HEK293 (cell line): ENCODE measurements around the gene SRP19.

ENCODE experiments used
- CTCF ChIA-PET: fragments of 350-600 bp; formaldehyde crosslinking; extraction: SDS; loops from one replicate; lab custom pipeline; 2021; ENCODE audit warnings: antibody characterized with exemption; lab: Yijun Ruan, JAX
- POLR2A ChIA-PET: fragments of 300-600 bp; formaldehyde crosslinking; extraction: SDS; loops from one replicate; lab custom pipeline; 2020; ENCODE audit warnings: antibody characterized with exemption, inconsistent platforms; lab: Yijun Ruan, JAX
- H3K27ac ChIP-seq: fragments of 200-500 bp; sonication (Bioruptor generic); 2 replicates; pipeline ENCODE4 v1.5.1; 2014; ENCODE audit warnings: low read depth, low read length, control low read depth, inconsistent platforms; ENCODE audit errors: extremely low read depth
- H3K36me3 ChIP-seq, 2 experiments: fragments of 200-500 bp in 1 of 2; sonication (Bioruptor generic) in 1 of 2; 1 replicate in 1 of 2; 2 replicates in 1 of 2; pipeline ENCODE4 v1.5.1; 2014 to 2017; ENCODE audit warnings: inconsistent platforms in 2 of 2, low read length in 2 of 2; ENCODE audit not compliant: control insufficient read depth in 2 of 2, insufficient read depth in 1 of 2
- H3K4me1 ChIP-seq: fragments of 200-500 bp; sonication (Bioruptor generic); 2 replicates; pipeline ENCODE4 v1.5.1; 2014; ENCODE audit warnings: mild to moderate bottlenecking, low read length, inconsistent platforms; ENCODE audit not compliant: control insufficient read depth, insufficient read depth
- H3K4me3 ChIP-seq: 2 replicates; pipeline ENCODE4 v1.5.1; 2011; ENCODE audit warnings: low read depth, mild to moderate bottlenecking, control low read depth, low read length, moderate library complexity
- H3K9me3 ChIP-seq: fragments of 200-500 bp; sonication (Bioruptor generic); 2 replicates; pipeline ENCODE4 v1.5.1; 2014; ENCODE audit warnings: low read depth, low read length, inconsistent platforms; ENCODE audit not compliant: control insufficient read depth, insufficient read depth
- HOXD13 ChIP-seq: sonication (generic); formaldehyde crosslinking; IDR thresholded peaks from 2 replicates; pipeline ENCODE4 v1.8.0; 2022; ENCODE audit warnings: missing genetic modification reagents, borderline replicate concordance
- KLF16 ChIP-seq: fragments of 450-650 bp; formaldehyde crosslinking; IDR thresholded peaks from 2 replicates; pipeline ENCODE4 v1.5.1; 2017; ENCODE audit warnings: missing biosample characterization, missing genetic modification characterization
- KLF9 ChIP-seq: fragments of 450-650 bp; formaldehyde crosslinking; IDR thresholded peaks from 2 replicates; pipeline ENCODE4 v1.5.1; 2016; ENCODE audit warnings: missing biosample characterization, missing genetic modification characterization, low read depth
- SALL2 ChIP-seq: fragments of 450-650 bp; formaldehyde crosslinking; IDR thresholded peaks from 2 replicates; pipeline ENCODE4 v1.5.0; 2017; ENCODE audit warnings: missing biosample characterization, mild to moderate bottlenecking, missing genetic modification characterization, borderline replicate concordance
- SCRT2 ChIP-seq: fragments of 450-650 bp; formaldehyde crosslinking; IDR thresholded peaks from 2 replicates; pipeline ENCODE4 v1.5.1; 2016; ENCODE audit warnings: missing biosample characterization, missing genetic modification characterization
- ZBTB17 ChIP-seq: fragments of 450-650 bp; formaldehyde crosslinking; IDR thresholded peaks from 2 replicates; pipeline ENCODE4 v1.5.1; 2016; ENCODE audit warnings: missing biosample characterization, missing genetic modification characterization
- ZFP3 ChIP-seq: fragments of 450-650 bp; formaldehyde crosslinking; IDR thresholded peaks from 2 replicates; pipeline ENCODE4 v1.5.1; 2016; ENCODE audit warnings: low read depth, missing biosample characterization, missing genetic modification characterization
- ZNF10 ChIP-seq: fragments of 450-650 bp; formaldehyde crosslinking; IDR thresholded peaks from 2 replicates; pipeline ENCODE4 v1.5.1; 2017; ENCODE audit warnings: missing biosample characterization, missing genetic modification characterization
- ZNF175 ChIP-seq: fragments of 450-650 bp; formaldehyde crosslinking; IDR thresholded peaks from 2 replicates; pipeline ENCODE4 v1.5.1; 2016; ENCODE audit warnings: missing biosample characterization, missing genetic modification characterization
- ZNF221 ChIP-seq: fragments of 450-650 bp; formaldehyde crosslinking; IDR thresholded peaks from 2 replicates; pipeline ENCODE4 v1.5.1; 2017; ENCODE audit warnings: missing biosample characterization, missing genetic modification characterization, borderline replicate concordance
- ZNF239 ChIP-seq: fragments of 450-650 bp; formaldehyde crosslinking; IDR thresholded peaks from 2 replicates; pipeline ENCODE4 v1.5.1; 2016; ENCODE audit warnings: missing biosample characterization, missing genetic modification characterization
- ZNF266 ChIP-seq: fragments of 450-650 bp; formaldehyde crosslinking; IDR thresholded peaks from 2 replicates; pipeline ENCODE4 v1.5.1; 2016; ENCODE audit warnings: missing biosample characterization, missing genetic modification characterization, low read depth
- ZNF354C ChIP-seq: fragments of 450-650 bp; formaldehyde crosslinking; IDR thresholded peaks from 2 replicates; pipeline ENCODE4 v1.5.1; 2016; ENCODE audit warnings: missing biosample characterization, missing genetic modification characterization, low read depth, borderline replicate concordance
- ZNF433 ChIP-seq: fragments of 450-650 bp; formaldehyde crosslinking; IDR thresholded peaks from 2 replicates; pipeline ENCODE4 v1.5.1; 2016; ENCODE audit warnings: missing biosample characterization, missing genetic modification characterization, low read depth
- ZNF514 ChIP-seq: fragments of 450-650 bp; formaldehyde crosslinking; IDR thresholded peaks from 2 replicates; pipeline ENCODE4 v1.5.1; 2016; ENCODE audit warnings: missing biosample characterization, missing genetic modification characterization
- ZNF548 ChIP-seq: fragments of 450-650 bp; formaldehyde crosslinking; IDR thresholded peaks from 2 replicates; pipeline ENCODE4 v1.5.1; 2016; ENCODE audit warnings: missing biosample characterization, missing genetic modification characterization
- ZNF549 ChIP-seq: fragments of 450-650 bp; IDR thresholded peaks from 2 replicates; pipeline ENCODE4 v1.5.1; 2018; ENCODE audit warnings: missing biosample characterization, missing genetic modification characterization, mild to moderate bottlenecking, inconsistent platforms, moderate library complexity
- ZNF560 ChIP-seq: fragments of 450-650 bp; formaldehyde crosslinking; IDR thresholded peaks from 2 replicates; pipeline ENCODE4 v1.5.1; 2017; ENCODE audit warnings: missing biosample characterization, missing genetic modification characterization, borderline replicate concordance
- ZNF610 ChIP-seq: fragments of 450-650 bp; formaldehyde crosslinking; IDR thresholded peaks from 2 replicates; pipeline ENCODE4 v1.5.1; 2016; ENCODE audit warnings: missing biosample characterization, missing genetic modification characterization, borderline replicate concordance
- ZNF621 ChIP-seq: fragments of 450-650 bp; formaldehyde crosslinking; IDR thresholded peaks from 2 replicates; pipeline ENCODE4 v1.5.1; 2017; ENCODE audit warnings: missing biosample characterization, missing genetic modification characterization
- TF ChIP-seq, protein P1 (sequence below): fragments of 450-650 bp; formaldehyde crosslinking; IDR thresholded peaks from 2 replicates; pipeline ENCODE4 v1.5.1; 2016; ENCODE audit warnings: missing biosample characterization, missing genetic modification characterization, borderline replicate concordance
- TF ChIP-seq, protein P2 (sequence below): fragments of 450-650 bp; formaldehyde crosslinking; IDR thresholded peaks from 2 replicates; pipeline ENCODE4 v1.5.1; 2016; ENCODE audit warnings: missing biosample characterization, missing genetic modification characterization
- TF ChIP-seq, protein P3 (sequence below): fragments of 450-650 bp; formaldehyde crosslinking; IDR thresholded peaks from 2 replicates; pipeline ENCODE4 v1.5.1; 2016; ENCODE audit warnings: missing biosample characterization, missing genetic modification characterization
- TF ChIP-seq, protein P4 (sequence below): fragments of 450-650 bp; formaldehyde crosslinking; IDR thresholded peaks from 2 replicates; pipeline ENCODE4 v1.5.1; 2017; ENCODE audit warnings: missing biosample characterization, mild to moderate bottlenecking, missing genetic modification characterization, moderate library complexity
- TF ChIP-seq, protein P5 (sequence below): fragments of 450-650 bp; formaldehyde crosslinking; IDR thresholded peaks from 2 replicates; pipeline ENCODE4 v1.5.1; 2016; ENCODE audit warnings: missing biosample characterization, missing genetic modification characterization, low read depth

Gene SRP19

DNA sequence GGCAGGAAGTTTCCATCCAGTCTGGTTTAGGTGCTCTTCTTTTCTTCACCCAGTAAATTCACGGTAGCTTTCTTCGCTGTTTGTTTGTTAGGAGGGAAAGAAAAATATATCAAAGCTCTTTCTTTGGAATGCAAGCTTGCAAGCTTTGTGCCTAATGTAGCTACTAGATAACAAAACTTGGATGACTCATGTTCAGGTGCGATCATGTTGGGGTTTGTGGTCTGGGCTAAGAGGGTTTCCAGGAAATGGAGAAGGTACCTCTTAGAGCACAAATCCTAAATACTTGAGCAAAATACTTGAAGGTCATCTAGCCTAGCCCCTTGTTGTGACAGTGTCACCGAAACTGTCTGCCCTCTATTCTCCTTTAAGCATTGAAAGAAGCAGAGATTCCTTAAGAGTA, 17.7 kb downstream of the SRP19 start (continued):
- TF ChIP-seq ZNF221 (no peak), KLF16 (no peak)

DNA sequence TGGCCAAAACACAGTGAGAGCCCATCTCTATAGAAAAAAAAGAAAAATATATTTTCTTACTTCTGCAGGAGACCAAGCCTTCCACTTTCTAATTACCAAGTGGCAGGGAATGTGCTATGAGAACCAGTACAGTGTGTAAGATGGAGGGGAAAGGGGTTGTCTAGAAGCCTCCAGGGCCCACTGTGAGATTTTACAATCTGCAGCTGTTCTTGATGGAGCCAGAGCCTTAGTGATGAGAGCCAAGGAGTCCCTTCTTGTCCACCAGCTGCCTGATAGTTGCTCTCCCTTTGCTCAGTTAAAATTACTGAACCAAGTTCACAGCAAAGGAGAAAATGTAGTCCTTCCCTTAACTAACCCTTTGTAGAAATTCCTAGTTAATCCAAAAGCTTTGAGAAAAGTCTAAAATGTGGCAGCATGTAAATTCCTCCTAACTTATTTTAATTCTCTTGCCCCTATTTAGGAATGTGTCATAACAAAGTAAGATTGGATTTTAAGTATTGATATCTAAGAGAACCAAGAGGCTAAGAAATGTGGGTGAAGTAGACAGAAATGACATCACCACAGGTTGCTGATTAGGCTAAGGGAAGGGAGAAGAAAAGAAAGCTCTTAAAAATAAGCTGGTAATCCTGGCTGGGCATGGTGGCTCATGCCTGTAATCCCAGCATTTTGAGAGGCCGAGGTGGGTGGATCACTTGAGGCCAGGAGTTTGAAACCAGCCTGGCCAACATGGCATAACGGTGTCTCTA, 19.3 kb downstream of the SRP19 start:
- H3K36me3 ChIP-seq, result peaks cover 42 to 79% of the 10 kb centered on the region in 2 experiments
- POLR2A ChIA-PET, result interaction anchor here (0.9 to 1.3 kb wide), 4 partner anchors 20 to 608 kb away, joined by 3 to 5 read pairs (median 4); partner anchors contain the start of genes DCP2, MCC and SRP19

DNA sequence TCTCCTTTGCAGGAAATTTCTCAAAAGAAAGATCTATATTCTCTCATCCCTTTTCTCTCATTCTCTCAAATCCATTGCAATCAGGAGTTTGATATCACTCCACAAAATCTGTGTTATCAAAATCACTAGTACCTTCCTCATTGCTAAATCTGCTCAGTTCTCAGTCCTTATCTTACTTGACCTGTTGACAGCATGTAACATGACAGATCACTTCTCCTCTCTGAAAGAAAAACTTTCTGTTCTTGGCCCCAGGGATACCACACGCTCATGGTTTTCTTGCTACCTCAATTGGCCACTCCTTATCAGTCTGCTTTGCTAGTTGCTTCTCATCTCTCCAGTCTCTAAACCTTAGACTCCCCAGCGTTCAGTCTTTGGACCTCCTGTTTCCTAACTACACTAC, 22.1 kb downstream of the SRP19 start:
- H3K27ac ChIP-seq, result no peak overlapping the region
- TF ChIP-seq, protein P1, sequence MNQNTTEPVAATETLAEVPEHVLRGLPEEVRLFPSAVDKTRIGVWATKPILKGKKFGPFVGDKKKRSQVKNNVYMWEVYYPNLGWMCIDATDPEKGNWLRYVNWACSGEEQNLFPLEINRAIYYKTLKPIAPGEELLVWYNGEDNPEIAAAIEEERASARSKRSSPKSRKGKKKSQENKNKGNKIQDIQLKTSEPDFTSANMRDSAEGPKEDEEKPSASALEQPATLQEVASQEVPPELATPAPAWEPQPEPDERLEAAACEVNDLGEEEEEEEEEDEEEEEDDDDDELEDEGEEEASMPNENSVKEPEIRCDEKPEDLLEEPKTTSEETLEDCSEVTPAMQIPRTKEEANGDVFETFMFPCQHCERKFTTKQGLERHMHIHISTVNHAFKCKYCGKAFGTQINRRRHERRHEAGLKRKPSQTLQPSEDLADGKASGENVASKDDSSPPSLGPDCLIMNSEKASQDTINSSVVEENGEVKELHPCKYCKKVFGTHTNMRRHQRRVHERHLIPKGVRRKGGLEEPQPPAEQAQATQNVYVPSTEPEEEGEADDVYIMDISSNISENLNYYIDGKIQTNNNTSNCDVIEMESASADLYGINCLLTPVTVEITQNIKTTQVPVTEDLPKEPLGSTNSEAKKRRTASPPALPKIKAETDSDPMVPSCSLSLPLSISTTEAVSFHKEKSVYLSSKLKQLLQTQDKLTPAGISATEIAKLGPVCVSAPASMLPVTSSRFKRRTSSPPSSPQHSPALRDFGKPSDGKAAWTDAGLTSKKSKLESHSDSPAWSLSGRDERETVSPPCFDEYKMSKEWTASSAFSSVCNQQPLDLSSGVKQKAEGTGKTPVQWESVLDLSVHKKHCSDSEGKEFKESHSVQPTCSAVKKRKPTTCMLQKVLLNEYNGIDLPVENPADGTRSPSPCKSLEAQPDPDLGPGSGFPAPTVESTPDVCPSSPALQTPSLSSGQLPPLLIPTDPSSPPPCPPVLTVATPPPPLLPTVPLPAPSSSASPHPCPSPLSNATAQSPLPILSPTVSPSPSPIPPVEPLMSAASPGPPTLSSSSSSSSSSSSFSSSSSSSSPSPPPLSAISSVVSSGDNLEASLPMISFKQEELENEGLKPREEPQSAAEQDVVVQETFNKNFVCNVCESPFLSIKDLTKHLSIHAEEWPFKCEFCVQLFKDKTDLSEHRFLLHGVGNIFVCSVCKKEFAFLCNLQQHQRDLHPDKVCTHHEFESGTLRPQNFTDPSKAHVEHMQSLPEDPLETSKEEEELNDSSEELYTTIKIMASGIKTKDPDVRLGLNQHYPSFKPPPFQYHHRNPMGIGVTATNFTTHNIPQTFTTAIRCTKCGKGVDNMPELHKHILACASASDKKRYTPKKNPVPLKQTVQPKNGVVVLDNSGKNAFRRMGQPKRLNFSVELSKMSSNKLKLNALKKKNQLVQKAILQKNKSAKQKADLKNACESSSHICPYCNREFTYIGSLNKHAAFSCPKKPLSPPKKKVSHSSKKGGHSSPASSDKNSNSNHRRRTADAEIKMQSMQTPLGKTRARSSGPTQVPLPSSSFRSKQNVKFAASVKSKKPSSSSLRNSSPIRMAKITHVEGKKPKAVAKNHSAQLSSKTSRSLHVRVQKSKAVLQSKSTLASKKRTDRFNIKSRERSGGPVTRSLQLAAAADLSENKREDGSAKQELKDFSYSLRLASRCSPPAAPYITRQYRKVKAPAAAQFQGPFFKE (tag by site-specific recombination), result no peak
- no peak for TF ChIP-seq KLF9 (tag by site-specific recombination)
- peak; percentile 75 for TF ChIP-seq SCRT2 (tag by site-specific recombination)
- TF ChIP-seq, all 188 proteins: peak for 1
- Histone ChIP-seq H3K4me3 (no peak overlapping the region), H3K9me3 (no peaks in the 10 kb centered on the region), H3K36me3 (peaks cover 33 to 80% of the 10 kb centered on the region in 2 experiments), H3K4me1 (peaks cover 4% of the 10 kb centered on the region)
- ChIA-PET POLR2A (no interaction called here), CTCF (no interaction called here)

More for the DNA sequence above, 19.3 kb downstream of the SRP19 start:
- CTCF ChIA-PET, result interaction anchor here (0.6 to 0.8 kb wide), 5 partner anchors 9 to 26 kb away, joined by 3 read pairs; no protein-coding TSS in a partner anchor
- no peaks in the 10 kb centered on the region for H3K9me3 ChIP-seq
- H3K27ac ChIP-seq, result no peak overlapping the region
- TF ChIP-seq ZNF433 (no peak), ZNF560 (tag by site-specific recombination) (no peak), ZNF548 (tag by site-specific recombination) (no peak), ZNF514 (tag by site-specific recombination) (no peak), ZNF266 (tag by site-specific recombination) (no peak), ZNF239 (tag by site-specific recombination) (no peak), HOXD13 (no peak), ZNF610 (no peak), ZNF549 (no peak), ZFP3 (tag by site-specific recombination) (no peak), SCRT2 (tag by site-specific recombination) (peak; percentile 26; the same call in 1 of the 2 replicates), SALL2 (tag by site-specific recombination) (no peak), ZNF354C (no peak), ZNF621 (tag by site-specific recombination) (no peak), ZBTB17 (no peak), ZNF175 (tag by site-specific recombination) (no peak), ZNF10 (tag by site-specific recombination) (peak; percentile 87)
- TF ChIP-seq, protein P2, sequence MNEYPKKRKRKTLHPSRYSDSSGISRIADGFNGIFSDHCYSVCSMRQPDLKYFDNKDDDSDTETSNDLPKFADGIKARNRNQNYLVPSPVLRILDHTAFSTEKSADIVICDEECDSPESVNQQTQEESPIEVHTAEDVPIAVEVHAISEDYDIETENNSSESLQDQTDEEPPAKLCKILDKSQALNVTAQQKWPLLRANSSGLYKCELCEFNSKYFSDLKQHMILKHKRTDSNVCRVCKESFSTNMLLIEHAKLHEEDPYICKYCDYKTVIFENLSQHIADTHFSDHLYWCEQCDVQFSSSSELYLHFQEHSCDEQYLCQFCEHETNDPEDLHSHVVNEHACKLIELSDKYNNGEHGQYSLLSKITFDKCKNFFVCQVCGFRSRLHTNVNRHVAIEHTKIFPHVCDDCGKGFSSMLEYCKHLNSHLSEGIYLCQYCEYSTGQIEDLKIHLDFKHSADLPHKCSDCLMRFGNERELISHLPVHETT (tag by site-specific recombination), result no peak
- TF ChIP-seq, protein P3, sequence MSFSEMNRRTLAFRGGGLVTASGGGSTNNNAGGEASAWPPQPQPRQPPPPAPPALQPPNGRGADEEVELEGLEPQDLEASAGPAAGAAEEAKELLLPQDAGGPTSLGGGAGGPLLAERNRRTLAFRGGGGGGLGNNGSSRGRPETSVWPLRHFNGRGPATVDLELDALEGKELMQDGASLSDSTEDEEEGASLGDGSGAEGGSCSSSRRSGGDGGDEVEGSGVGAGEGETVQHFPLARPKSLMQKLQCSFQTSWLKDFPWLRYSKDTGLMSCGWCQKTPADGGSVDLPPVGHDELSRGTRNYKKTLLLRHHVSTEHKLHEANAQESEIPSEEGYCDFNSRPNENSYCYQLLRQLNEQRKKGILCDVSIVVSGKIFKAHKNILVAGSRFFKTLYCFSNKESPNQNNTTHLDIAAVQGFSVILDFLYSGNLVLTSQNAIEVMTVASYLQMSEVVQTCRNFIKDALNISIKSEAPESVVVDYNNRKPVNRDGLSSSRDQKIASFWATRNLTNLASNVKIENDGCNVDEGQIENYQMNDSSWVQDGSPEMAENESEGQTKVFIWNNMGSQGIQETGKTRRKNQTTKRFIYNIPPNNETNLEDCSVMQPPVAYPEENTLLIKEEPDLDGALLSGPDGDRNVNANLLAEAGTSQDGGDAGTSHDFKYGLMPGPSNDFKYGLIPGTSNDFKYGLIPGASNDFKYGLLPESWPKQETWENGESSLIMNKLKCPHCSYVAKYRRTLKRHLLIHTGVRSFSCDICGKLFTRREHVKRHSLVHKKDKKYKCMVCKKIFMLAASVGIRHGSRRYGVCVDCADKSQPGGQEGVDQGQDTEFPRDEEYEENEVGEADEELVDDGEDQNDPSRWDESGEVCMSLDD (tag by site-specific recombination), result no peak
- TF ChIP-seq, protein P4, sequence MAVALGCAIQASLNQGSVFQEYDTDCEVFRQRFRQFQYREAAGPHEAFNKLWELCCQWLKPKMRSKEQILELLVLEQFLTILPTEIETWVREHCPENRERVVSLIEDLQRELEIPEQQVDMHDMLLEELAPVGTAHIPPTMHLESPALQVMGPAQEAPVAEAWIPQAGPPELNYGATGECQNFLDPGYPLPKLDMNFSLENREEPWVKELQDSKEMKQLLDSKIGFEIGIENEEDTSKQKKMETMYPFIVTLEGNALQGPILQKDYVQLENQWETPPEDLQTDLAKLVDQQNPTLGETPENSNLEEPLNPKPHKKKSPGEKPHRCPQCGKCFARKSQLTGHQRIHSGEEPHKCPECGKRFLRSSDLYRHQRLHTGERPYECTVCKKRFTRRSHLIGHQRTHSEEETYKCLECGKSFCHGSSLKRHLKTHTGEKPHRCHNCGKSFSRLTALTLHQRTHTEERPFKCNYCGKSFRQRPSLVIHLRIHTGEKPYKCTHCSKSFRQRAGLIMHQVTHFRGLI, result no peak
- TF ChIP-seq, protein P5, sequence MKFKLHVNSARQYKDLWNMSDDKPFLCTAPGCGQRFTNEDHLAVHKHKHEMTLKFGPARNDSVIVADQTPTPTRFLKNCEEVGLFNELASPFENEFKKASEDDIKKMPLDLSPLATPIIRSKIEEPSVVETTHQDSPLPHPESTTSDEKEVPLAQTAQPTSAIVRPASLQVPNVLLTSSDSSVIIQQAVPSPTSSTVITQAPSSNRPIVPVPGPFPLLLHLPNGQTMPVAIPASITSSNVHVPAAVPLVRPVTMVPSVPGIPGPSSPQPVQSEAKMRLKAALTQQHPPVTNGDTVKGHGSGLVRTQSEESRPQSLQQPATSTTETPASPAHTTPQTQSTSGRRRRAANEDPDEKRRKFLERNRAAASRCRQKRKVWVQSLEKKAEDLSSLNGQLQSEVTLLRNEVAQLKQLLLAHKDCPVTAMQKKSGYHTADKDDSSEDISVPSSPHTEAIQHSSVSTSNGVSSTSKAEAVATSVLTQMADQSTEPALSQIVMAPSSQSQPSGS (tag by site-specific recombination), result peak; percentile 69
- H3K4me1 ChIP-seq, result peaks cover 4% of the 10 kb centered on the region
- H3K4me3 ChIP-seq, result no peak overlapping the region
